NCI-H82 treated with DMSO at 0.1 percent for 48 hours (cell line): ENCODE results near the gene CDH8.
"Not testable (repeated sequence)": the region's sequence is repeated elsewhere in the genome, so short reads cannot be mapped to it uniquely, and the experiment has no call there.

Experiments used
- DNase-seq: peaks from one replicate; lab custom pipeline; 2025; ENCODE audit not compliant: unreplicated experiment; lab: John Stamatoyannopoulos, UW

CDH8 gene

GRCh38 chr16:61797961-61798507, 238.2 kb downstream of the CDH8 start:
- DNase-seq = no peak

GRCh38 chr16:61797296-61797795, 238.9 kb downstream of the CDH8 start:
- no peak for DNase-seq

- no peak for DNase-seq
Observed at GRCh38 chr16:61792194-61792909, 243.9 kb downstream of the CDH8 start.

GRCh38 chr16:61791464-61791863, 244.8 kb downstream of the CDH8 start:
- DNase-seq = no peak

GRCh38 chr16:61781855-61782254, 254.4 kb downstream of the CDH8 start:
- DNase-seq = not testable (repeated sequence)

- DNase-seq = no peak
Observed at GRCh38 chr16:61780161-61780560, 256.1 kb downstream of the CDH8 start.

- no peak for DNase-seq
Observed at GRCh38 chr16:61770301-61770700, 265.9 kb downstream of the CDH8 start.

- no peak for DNase-seq
Observed at GRCh38 chr16:61763991-61764390, 272.2 kb downstream of the CDH8 start.

GRCh38 chr16:61763013-61763412, 273.2 kb downstream of the CDH8 start:
- DNase-seq = no peak

GRCh38 chr16:61730997-61731396, 305.2 kb downstream of the CDH8 start:
- DNase-seq = no peak

GRCh38 chr16:61726701-61727100, 309.5 kb downstream of the CDH8 start:
- DNase-seq = no peak

- DNase-seq = no peak
Observed at GRCh38 chr16:61726125-61726524, 310.1 kb downstream of the CDH8 start.

- DNase-seq = no peak
Observed at GRCh38 chr16:61721544-61721943, 314.7 kb downstream of the CDH8 start.

GRCh38 chr16:61715393-61715792, 320.8 kb downstream of the CDH8 start:
- DNase-seq = no peak

GRCh38 chr16:61713787-61714186, 322.5 kb downstream of the CDH8 start:
- no peak for DNase-seq

GRCh38 chr16:61699640-61700039, 336.6 kb downstream of the CDH8 start:
- DNase-seq = not testable (repeated sequence)

GRCh38 chr16:61684541-61684940, 351.7 kb downstream of the CDH8 start:
- no peak for DNase-seq

- DNase-seq = no peak
Observed at GRCh38 chr16:61681673-61682072, 354.6 kb downstream of the CDH8 start.

- no peak for DNase-seq
Observed at GRCh38 chr16:61681124-61681523, 355.1 kb downstream of the CDH8 start.

- no peak for DNase-seq
Observed at GRCh38 chr16:61678182-61678581, 358.1 kb downstream of the CDH8 start.

- DNase-seq = no peak
Observed at GRCh38 chr16:61677776-61678175, 358.5 kb downstream of the CDH8 start.

GRCh38 chr16:61676740-61677139, 359.5 kb downstream of the CDH8 start:
- no peak for DNase-seq

- no peak for DNase-seq
Observed at GRCh38 chr16:61671161-61671560, 365.1 kb downstream of the CDH8 start.
